EH (cell line): ENCODE measurements around the gene PRICKLE3.

Source experiments
- DNase-seq: peaks from one replicate; pipeline ENCODE4 v3.0.0-alpha.2; 2015; ENCODE audit warnings: low read depth

The PRICKLE3 gene, protein sequence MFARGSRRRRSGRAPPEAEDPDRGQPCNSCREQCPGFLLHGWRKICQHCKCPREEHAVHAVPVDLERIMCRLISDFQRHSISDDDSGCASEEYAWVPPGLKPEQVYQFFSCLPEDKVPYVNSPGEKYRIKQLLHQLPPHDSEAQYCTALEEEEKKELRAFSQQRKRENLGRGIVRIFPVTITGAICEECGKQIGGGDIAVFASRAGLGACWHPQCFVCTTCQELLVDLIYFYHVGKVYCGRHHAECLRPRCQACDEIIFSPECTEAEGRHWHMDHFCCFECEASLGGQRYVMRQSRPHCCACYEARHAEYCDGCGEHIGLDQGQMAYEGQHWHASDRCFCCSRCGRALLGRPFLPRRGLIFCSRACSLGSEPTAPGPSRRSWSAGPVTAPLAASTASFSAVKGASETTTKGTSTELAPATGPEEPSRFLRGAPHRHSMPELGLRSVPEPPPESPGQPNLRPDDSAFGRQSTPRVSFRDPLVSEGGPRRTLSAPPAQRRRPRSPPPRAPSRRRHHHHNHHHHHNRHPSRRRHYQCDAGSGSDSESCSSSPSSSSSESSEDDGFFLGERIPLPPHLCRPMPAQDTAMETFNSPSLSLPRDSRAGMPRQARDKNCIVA

DNA sequence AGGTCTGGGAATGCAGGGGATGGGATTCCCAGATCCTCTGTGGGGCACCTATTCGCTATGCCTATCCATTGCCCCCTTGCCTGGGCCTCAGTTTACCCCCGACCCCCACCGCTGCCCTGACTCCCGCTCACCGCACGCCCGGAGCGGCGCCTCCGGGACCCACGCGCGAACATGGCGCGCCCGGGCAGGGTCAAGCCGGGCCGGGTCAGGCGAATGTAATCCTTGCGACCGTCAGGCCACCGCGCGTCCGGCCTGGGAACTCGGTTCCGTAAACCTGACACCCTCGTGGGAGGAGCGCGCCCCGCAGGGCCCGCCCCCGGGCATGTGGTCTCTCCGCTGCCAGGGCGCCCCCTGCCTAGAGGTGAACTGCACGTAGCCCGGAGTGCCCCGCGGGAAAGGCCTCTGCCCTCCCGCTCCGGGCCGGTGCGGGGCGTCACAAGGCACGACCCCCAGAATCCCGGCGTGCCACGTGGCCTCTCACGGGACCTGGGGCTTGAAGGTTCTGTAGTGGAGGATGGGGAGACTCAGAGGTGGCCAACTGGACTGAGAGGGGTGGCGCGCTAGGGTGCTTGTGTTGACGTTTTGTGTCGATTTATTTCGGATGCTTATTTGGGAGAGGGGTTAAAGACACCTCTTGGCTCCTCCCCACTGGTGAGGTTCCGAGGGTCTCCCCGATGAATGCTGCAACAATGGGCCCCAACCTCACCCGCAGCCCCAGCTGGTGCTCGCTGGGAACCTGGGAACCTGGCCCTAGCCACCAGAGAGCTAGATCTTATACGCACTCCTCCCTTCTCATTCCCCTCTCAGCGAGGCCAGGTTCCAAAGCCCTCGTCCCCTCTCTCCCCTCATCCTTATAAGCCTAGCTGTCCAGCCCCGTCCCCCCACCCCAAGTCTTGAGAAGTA is at the start of gene PRICKLE3:
TSS of gene PRICKLE3 (minus strand) at position 249 of the 903 bp plus-strand sequence. CDS start at position 173, 76 bp downstream.
- DNase-seq: peak; percentile 70

DNA sequence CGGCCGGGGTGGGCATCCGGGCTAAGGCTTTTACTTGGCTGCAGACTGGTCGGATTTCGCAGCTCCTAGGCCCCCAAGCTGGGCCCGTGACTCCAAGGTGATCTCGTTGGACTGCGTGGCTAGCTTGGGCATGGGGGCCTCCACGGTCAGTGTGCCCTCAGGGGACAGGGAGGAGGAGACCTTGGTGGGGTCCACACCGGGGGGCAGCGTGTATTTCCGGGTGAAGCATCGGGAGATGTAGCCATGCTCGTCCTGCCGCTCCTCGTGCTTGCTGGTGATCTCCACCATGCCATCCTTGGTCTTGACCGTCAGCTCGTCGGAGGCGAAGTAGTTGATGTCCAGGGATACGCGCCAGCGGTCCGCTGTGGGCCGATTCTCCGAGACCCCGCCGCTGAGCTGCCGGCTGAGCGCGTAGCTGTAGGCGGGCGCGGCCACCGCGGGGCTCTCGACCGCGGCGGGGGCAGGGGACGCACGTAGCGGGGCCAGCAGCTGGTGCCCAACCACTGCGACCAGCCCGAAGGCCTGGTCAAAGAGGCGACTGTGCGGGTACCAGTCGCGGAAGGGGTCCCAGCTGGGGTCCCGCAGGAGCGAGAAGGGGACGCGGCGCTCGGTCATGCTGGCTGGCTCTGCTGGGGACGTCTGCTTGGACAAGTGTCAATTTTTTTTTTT is 47.8 kb upstream of the PRICKLE3 start:
- DNase-seq: no peak

DNA sequence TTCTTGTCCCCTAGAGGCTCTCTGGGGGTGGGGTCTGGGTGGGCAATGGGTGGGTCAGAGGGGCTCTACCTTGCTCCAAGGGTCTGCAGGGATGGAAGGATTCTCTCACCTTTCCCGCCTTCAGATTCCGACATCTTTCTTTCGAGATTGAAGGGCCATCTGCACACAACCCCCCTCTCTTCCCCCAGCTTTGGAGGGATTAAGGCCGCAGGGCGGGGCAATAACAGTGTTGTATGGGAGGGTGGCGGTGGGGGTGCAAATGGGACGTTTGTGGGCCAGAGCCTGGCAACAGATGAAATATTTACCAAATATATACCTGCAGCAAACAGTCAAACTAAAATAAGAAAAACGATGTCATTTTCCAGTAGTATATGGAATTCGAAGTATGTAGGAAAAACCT is 47.0 kb upstream of the PRICKLE3 start, which contains the start of gene CACNA1F:
TSS of gene CACNA1F (minus strand) at position 165 of the 400 bp plus-strand sequence. CDS start at position 134, 31 bp downstream.
- DNase-seq: no peak

DNA sequence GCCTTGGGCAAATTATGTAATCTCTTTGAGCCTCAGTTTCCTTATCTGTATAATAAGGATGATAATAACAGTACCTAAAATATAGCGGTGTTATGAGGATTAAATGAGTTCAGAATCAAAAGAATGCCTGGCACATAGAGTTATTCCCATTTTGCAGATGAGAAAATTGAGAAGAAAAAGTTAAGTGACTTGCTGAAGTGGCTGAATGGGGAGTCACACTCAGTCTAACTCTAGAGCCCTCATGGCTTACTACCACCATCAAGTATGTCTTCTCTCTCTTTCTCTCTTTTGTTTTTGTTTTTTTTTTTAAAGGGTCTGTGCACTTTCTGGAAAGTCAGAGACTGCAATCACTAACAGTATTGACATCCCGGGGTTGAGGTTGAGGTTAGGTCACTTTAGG is 46.4 kb upstream of the PRICKLE3 start:
- DNase-seq: no peak

DNA sequence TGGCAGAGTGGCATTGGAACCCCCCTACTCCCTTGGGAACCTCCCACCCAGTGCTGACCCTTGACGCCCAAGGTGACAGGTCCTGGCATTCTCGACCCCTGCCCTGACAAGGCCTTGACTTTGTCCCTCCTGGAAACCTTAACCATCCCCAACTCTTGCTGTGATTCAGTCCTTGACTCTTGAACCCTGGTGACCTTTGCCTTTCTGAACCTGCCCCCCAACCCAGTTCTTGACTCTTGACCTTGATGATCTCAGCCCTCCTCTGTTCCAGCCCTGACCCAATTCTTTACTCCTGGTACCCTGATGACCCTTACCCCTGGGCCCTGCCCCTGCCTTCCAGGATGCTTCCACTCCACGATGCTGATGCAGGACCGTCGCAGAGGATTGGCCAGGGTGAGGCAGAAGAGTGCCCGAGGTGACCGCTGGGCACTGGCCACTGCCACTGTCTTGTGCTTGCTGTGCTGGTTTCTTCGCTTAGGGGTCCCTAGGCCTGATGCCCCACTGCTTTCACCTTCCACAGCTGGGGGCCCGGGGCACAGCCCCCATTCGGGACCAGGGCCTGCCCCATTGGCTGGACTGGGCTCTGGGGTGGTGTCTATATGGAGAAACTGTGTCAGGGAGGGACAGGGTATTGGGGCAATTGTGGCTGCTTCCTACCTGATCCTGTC is 45.3 kb upstream of the PRICKLE3 start:
- DNase-seq: no peak

DNA sequence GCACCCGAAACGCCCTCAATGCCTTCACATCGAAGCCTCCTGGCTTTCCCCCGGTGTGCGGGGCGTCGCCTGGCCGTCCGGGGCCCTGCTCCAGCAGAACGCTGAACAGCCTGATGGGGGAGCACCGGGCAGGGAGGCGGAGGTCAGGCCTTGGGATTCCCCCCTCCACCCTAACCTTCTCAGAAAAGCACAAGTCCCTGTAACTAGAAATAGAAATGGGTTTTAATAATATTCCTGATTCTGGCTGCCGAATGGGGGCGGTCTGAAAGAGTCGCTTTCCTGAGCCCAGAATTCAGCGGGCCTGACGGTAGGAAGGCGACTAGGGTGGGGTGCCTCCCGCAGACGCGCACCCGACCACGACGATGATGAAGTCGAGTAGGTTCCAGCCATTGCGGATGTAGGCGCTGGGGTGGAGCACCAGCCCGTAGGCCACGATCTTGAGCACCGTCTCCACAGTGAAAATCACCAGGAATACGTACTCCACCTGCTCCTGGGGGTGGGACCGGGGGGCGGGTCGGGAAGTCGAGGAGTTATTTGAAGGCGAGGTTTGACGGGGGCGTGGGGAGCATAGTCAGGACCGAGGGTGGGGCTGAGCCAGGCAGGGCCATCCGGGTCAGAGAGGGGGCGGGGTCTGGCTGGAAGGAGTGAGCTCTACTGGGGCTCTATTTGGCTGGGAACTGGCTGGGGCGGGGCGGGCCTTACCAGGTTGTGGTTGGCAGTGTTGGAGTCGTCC is 44.5 kb upstream of the PRICKLE3 start:
- no peak for DNase-seq

DNA sequence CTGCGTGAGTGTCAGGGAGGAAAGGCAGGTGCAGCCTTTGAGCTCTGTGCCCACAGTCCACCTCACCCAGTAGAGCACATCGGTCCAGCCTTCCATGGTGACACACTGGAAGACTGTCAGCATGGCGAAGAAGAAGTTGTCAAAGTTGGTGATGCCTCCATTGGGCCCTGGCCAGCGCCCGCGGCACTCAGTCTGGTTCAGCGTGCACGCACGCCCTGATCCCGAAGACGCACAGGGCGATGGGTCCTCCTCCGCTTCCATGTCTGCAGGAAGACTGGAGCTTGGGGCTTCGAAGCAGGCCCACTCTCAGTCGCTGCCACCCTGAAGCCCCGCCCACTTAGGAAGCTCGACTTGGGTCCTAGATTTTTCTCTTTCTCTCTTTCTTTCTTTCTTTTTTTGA is 42.0 kb upstream of the PRICKLE3 start:
- no peak for DNase-seq

DNA sequence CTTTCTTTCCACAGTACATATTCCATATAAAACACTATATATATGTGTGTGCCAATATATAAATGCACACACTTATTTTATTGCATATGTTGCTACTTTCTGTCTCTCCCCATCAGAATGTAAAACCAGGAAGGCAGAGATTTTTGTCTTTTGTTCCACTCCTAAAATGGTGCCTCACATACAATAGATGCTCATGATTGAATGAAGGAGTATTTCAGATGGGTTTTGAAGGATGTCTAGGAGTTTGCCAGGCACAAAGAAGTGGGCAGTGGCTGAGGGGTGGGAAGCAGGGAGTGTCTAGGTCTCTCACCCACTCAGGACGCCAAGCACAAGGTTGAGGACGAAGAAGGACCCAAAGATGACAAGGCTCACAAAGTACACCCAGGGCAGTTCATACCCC is 41.6 kb upstream of the PRICKLE3 start:
- no peak for DNase-seq

DNA sequence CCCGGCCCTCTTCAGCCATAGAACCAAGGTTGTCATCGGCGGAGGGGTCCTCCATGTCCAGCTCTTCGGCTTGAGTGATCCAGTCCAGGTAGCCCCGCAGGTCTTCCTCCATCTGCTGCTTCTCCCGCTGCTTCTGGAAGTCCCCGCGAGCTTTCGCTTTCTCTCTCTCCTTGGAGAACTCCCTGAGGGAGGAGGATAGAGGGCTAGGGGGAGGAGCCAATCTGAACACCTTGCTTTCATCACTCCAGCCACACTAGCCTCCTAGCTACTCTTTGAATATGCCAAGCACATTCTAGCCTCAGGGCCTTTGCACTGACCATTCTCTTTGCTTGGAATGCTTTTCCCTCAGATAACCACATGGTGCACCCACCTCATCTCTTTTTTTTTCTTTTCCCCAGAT is 40.8 kb upstream of the PRICKLE3 start:
- no peak for DNase-seq

DNA sequence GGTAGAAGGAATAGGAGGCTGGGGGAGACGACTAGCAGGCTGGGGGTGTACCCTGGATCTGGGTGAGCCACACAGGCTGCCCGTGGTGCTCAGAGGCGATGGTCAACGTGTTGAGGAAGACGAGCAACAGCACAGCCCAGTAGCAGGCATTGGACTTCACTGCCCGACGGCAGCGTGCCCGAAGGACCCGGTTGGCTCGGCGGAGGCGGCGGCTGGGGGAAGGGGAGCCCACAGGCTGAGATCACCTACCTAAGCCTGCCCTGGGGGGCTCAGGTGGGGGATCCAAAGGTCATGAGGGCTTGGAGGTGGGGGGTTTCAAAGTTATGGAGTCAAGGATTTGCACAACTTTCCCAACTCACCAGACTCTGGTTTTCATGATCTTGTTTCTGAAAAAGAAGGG is 39.7 kb upstream of the PRICKLE3 start:
- DNase-seq: no peak

DNA sequence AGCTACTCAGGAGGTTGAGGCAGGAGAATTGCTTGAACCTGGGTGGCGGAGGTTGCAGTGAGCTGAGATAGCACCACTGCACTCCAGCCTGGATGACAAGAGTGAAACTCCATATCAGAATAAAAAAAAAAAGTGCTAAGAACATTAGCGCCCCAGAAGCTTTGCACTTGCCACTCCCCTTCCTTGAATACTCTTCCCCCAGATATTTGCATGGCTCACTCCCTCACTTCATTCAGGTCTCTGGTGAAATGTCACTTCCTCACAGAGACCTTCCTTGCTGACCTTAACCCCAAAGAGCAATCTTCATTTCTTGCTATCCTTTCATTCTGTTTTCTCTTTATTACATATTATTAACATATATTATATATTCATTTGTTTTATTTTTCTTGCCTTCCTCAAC is 35.7 kb upstream of the PRICKLE3 start:
- DNase-seq: no peak

DNA sequence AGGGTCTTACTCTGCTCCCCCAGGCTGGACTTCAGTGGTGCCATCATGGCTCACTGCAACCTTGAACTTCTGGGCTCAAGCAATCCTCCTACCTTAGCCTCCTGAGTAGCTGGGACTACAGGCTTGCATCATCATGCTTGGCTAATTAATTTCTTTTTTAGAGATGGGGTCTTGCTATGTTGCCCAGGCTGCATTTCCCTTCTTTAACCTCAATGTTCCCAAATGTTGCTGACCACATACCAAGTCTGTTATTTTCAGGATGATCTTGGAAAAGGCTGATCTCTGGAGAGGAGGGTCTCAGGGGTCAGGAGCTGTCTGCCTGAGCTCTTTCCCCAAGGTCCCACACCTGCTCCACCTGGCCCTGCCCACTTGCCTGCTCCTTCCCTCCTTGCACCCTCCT is 33.9 kb upstream of the PRICKLE3 start:
- DNase-seq: no peak

DNA sequence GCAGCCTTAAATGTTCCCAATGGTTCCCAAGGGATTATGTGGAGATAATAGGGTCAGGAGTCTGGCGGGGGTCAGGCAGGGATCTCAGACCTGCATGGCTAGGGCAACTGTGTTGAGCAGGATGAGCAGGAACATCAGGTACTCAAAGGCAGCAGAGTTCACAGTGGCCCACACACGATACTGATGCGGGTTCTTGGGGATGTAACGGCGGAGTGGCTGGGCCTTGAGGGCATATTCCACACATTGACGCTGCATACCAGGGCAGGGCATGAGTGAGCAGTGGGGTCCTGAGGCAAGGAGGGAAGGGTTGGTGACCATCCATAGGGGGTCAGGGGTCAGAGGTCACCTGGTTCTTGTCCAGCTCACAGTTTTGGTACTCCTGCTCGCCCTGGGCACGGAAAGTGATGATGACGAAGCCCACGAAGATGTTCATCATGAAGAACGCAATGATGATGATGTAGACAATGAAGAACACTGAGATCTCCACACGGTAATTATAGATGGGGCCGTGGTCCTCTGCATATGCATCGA is 28.9 kb upstream of the PRICKLE3 start:
- no peak for DNase-seq

DNA sequence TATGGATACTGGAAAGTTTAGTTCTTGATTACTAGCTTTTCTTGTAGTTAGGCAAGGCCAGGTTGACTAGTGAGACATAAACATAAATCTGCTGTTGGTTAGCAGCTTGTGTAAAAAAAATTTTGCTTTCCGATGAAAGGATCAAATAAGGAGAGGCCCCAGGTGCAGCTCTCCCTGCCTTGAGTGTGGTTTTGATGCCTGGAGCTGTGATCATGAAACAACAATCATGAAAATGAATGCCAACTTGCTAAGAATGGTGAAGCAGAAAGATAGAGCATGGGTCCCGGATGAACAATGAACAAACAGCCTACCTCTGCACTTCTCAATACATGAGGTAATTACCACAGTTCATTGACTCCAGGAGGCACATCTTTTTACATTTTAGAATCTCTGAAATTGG is 28.2 kb upstream of the PRICKLE3 start:
- DNase-seq: no peak

DNA sequence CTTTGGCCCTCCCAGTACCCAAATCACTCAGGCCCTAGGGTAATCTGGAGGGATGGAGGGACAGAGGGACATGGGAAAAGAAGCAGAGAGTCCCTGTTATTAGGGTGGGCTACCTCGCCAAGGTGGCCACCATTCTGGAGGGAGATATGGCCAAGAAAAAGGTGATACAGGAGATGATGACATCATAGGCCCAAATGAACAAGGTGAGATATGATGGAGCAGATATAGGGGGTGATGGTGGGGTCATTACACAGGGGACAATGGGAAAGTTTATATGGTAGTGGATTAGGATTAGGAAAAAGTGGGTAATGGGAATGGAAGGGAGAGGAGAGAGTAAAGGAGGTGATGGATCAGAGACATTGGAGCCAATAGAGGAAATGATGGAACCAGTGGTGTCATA is 26.7 kb upstream of the PRICKLE3 start:
- DNase-seq: no peak

DNA sequence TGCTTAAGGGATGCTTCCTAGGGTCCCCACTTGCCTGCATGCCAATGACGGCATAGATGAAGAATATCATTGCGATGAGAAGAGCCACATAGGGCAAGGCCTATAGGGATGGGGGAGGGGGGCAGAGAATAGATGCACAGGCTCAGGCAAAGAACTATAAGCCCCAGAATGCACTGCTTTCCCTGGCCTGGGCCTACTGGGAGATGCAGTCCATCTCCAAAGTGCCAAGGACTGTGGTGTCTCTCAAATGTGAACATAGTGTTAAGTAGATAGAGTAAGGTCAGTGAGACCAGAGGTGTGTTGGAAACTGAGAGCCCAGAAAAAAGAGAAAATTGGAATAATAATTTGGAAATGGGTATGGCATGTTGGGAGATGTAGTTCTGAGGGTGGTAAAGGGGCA is 26.0 kb upstream of the PRICKLE3 start:
- DNase-seq: no peak

DNA sequence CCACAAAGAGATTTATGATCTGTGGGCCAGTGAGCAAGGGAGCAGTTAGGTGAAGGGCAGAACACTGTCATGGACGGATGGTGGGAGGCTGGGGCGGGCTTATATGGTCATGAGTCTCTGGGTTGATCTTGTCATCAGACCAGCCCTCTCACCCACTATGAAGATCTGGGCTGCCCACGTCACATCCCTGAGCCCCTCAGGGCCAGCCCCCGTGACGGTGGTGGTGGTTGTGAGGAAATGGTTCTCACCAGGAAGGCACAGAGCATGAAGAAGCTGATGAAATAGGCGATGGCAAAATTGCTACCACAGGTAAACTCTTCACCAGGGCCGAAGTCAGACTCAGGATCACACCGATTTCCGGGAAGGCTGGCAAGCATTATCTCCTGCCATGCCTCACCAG is 24.9 kb upstream of the PRICKLE3 start:
- DNase-seq: no peak

DNA sequence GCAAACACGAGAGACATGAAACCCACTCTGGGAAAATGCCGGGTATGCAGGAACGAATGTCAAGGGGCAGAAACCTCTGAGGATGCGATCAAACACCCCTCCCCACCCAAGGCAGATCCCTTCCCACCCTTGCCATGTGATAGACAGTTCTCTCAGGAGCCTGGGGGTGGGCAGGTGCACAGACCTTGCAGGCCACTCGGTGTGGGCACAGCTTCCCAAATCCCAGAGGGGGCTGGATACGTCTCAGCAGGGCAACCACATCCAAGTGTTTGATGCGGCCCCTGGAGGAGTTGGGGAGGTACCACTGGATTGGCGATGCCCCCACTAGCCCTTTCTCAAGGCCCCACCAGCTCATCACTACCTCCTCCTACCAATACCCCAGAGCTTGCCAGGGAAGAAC is 24.2 kb upstream of the PRICKLE3 start:
- DNase-seq: no peak

DNA sequence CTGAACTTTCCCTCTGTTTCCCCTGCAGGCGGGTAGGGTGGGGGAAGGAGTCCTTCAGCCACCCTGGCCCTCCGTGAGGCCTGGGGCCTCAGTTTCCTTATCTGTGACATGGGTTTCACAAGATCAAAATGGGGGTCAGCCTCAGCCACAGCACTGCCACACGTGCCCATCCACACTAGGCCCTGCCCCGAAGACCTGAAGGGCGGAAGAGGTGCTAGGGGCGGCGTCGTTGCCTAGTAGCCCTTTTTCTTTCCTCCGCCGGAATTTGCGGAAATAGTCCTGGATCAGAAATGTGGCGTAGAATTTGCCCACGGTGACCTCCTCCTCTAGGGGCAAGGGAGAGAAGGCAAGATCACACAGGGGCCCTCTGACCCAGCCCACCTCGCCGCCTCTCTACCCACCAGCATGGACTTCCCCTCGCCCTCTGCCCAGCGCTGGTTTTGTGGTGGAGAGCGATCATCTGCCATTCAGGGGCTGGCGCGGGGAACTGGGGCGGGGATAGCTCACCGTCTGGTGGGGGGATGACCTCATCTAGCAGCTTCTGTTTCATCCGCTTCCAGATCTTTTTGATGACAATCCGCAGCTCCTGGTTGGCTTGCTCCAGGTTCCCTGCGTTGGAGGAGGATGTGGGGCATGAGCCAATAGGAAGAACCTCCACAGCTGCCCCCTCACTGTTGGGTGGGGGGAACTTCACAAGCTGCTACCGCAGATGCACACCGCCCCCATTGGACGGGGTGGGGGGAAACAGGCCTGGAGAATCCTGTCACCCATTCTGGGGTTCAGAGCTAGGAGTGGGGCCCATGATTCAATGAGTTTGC is 23.5 kb upstream of the PRICKLE3 start:
- DNase-seq: no peak

DNA sequence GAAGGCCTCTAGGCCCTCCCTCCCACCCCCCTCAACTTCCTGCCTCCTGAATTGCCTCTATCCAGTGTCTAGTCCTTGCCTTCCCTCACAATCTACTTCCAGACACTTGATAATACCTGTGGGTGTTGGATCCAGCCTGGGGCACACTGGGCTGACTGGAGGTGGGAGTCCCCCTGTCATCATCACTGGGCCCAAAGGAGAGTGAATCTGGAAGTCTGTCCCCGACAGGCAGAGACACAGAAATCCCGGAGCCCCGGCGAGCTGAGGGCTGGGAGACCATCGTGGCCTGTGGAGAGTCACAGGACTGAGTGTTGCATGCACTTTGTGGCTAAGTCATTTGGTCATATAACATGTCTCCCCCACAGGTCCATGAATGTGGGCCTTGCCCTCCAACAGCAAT is 22.2 kb upstream of the PRICKLE3 start:
- DNase-seq: no peak
